HEK293T (cell line): ENCODE results near the gene RAP1GDS1.

Experiments used
- BHLHE40 ChIP-seq: fragments of 450-650 bp; IDR thresholded peaks from 2 replicates; pipeline ENCODE4 v1.6.1; 2016; ENCODE audit warnings: mild to moderate bottlenecking, moderate library complexity, borderline replicate concordance
- CTBP1 ChIP-seq: fragments of 450-650 bp; IDR thresholded peaks from 2 replicates; pipeline ENCODE4 v1.6.1; 2016; ENCODE audit warnings: borderline replicate concordance
- ELF4 ChIP-seq: fragments of 450-650 bp; IDR thresholded peaks from 2 replicates; pipeline ENCODE4 v1.6.1; 2017; ENCODE audit warnings: antibody characterized with exemption
- FOXA1 ChIP-seq: fragments of 450-650 bp; IDR thresholded peaks from 2 replicates; pipeline ENCODE4 v1.6.1; 2016; ENCODE audit warnings: mild to moderate bottlenecking
- FOXK2 ChIP-seq: fragments of 450-650 bp; IDR thresholded peaks from 2 replicates; pipeline ENCODE4 v1.6.1; 2016; ENCODE audit warnings: mild to moderate bottlenecking
- FOXM1 ChIP-seq: fragments of 450-650 bp; IDR thresholded peaks from 2 replicates; pipeline ENCODE4 v1.6.1; 2017; ENCODE audit warnings: mild to moderate bottlenecking, borderline replicate concordance
- HDGF ChIP-seq: fragments of 450-650 bp; IDR thresholded peaks from 2 replicates; pipeline ENCODE4 v1.6.1; 2017; ENCODE audit warnings: antibody characterized with exemption, borderline replicate concordance
- NFRKB ChIP-seq: fragments of 450-650 bp; IDR thresholded peaks from 2 replicates; pipeline ENCODE4 v1.6.1; 2016; ENCODE audit warnings: mild to moderate bottlenecking, moderate library complexity
- SP1 ChIP-seq: fragments of 450-650 bp; IDR thresholded peaks from 2 replicates; pipeline ENCODE4 v1.6.1; 2017
- SUZ12 ChIP-seq: fragments of 450-650 bp; IDR thresholded peaks from 2 replicates; pipeline ENCODE4 v1.6.1; 2016; ENCODE audit warnings: mild to moderate bottlenecking
- ZNF384 ChIP-seq: fragments of 450-650 bp; IDR thresholded peaks from 2 replicates; pipeline ENCODE4 v1.6.1; 2016

GRCh38 chr4:98484031-98484430, 222.8 kb downstream of the RAP1GDS1 start:
- TF ChIP-seq FOXA1 (no peak), NFRKB (no peak), SUZ12 (no peak), SP1 (no peak), ZNF384 (no peak), FOXK2 (no peak), CTBP1 (no peak), BHLHE40 (no peak), FOXM1 (no peak), ELF4 (no peak), HDGF (no peak)
